Mesenchymal stem cell (in vitro differentiated cells and primary cell): ENCODE results near the gene LDB3.
A peak's percentile ranks its signal among the peaks of the same experiment; 100 is the strongest.

ENCODE experiments used
- DNase-seq: peaks from one replicate; pipeline ENCODE4 v3.0.0-alpha.2; 2013
- H2AFZ ChIP-seq: one replicate; pipeline ENCODE4 v1.6.1; 2013; ENCODE audit warnings: low read depth, mild to moderate bottlenecking, control low read depth, inconsistent platforms, low read length, moderate library complexity
- H2AK5ac ChIP-seq: 2 replicates; pipeline ENCODE4 v1.6.1; 2013; ENCODE audit warnings: low read length, moderate library complexity, mild to moderate bottlenecking, inconsistent platforms; ENCODE audit not compliant: severe bottlenecking
- H2BK120ac ChIP-seq: one replicate; pipeline ENCODE4 v1.6.1; 2013; ENCODE audit warnings: low read depth, mild to moderate bottlenecking, inconsistent platforms, low read length, moderate library complexity
- H2BK12ac ChIP-seq, 2 experiments: one replicate each; pipeline ENCODE4 v1.6.1; 2013; ENCODE audit warnings: inconsistent platforms in 2 of 2, low read length in 2 of 2, mild to moderate bottlenecking in 2 of 2, moderate library complexity in 2 of 2, control low read depth in 1 of 2
- H2BK15ac ChIP-seq: one replicate; pipeline ENCODE4 v1.6.1; 2013; ENCODE audit warnings: mild to moderate bottlenecking, low read depth, inconsistent platforms; ENCODE audit not compliant: poor library complexity, severe bottlenecking
- H2BK5ac ChIP-seq: 2 replicates; pipeline ENCODE4 v1.6.1; 2013; ENCODE audit warnings: low read depth, mild to moderate bottlenecking, low read length, control low read depth, inconsistent platforms; ENCODE audit not compliant: poor library complexity, severe bottlenecking
- H3K14ac ChIP-seq, 2 experiments: one replicate each; pipeline ENCODE4 v1.6.1; 2013; ENCODE audit warnings: inconsistent platforms in 2 of 2, low read length in 2 of 2, control low read depth in 1 of 2, mild to moderate bottlenecking in 1 of 2, moderate library complexity in 1 of 2
- H3K18ac ChIP-seq, 2 experiments: one replicate each; pipeline ENCODE4 v1.6.1; 2013; ENCODE audit warnings: inconsistent platforms in 2 of 2, low read length in 2 of 2, control low read depth in 1 of 2, low read depth in 1 of 2, mild to moderate bottlenecking in 1 of 2
- H3K23ac ChIP-seq, 2 experiments: one replicate each; pipeline ENCODE4 v1.6.1; 2013; ENCODE audit warnings: inconsistent platforms in 2 of 2, low read length in 2 of 2, mild to moderate bottlenecking in 2 of 2, moderate library complexity in 2 of 2, control low read depth in 1 of 2
- H3K27ac ChIP-seq: 2 replicates; pipeline ENCODE4 v1.5.1; 2013; ENCODE audit warnings: mild to moderate bottlenecking, moderate library complexity, low read length, control low read depth, inconsistent platforms; ENCODE audit not compliant: poor library complexity, severe bottlenecking
- H3K27me3 ChIP-seq, 2 experiments: 2 replicates each; pipeline versions ENCODE4 v1.6.1 to v1.7.0; 2013; ENCODE audit warnings: low read length in 2 of 2, mild to moderate bottlenecking in 2 of 2, moderate library complexity in 2 of 2, control low read depth in 1 of 2, inconsistent platforms in 1 of 2; ENCODE audit not compliant: control insufficient read depth in 1 of 2, insufficient read depth in 1 of 2
- H3K36me3 ChIP-seq, 2 experiments: 2 replicates each; pipeline versions ENCODE4 v1.6.1 to v1.7.0; 2013; ENCODE audit warnings: low read length in 2 of 2, control low read depth in 1 of 2, inconsistent platforms in 1 of 2, low read depth in 1 of 2, mild to moderate bottlenecking in 1 of 2; ENCODE audit not compliant: insufficient read depth in 2 of 2, control insufficient read depth in 1 of 2
- H3K4ac ChIP-seq, 2 experiments: one replicate each; pipeline ENCODE4 v1.6.1; 2013; ENCODE audit warnings: inconsistent platforms in 2 of 2, low read length in 2 of 2, mild to moderate bottlenecking in 2 of 2, moderate library complexity in 2 of 2, control low read depth in 1 of 2, low read depth in 1 of 2
- H3K4me1 ChIP-seq: 2 replicates; pipeline ENCODE4 v1.6.1; 2013; ENCODE audit warnings: low read depth, low read length, control low read depth; ENCODE audit not compliant: control insufficient read depth, insufficient read depth
- H3K4me2 ChIP-seq: 2 replicates; pipeline ENCODE4 v1.6.1; 2013; ENCODE audit warnings: low read length, mild to moderate bottlenecking, inconsistent platforms; ENCODE audit not compliant: poor library complexity, severe bottlenecking
- H3K4me3 ChIP-seq, 2 experiments: 2 replicates each; pipeline versions ENCODE4 v1.5.1 to v1.7.0; 2013; ENCODE audit warnings: low read length in 2 of 2, mild to moderate bottlenecking in 2 of 2, control low read depth in 1 of 2, low read depth in 1 of 2; ENCODE audit not compliant: insufficient read depth in 1 of 2
- H3K79me1 ChIP-seq: replicated peaks from 2 replicates; pipeline ENCODE4 v1.6.1; 2013; ENCODE audit warnings: mild to moderate bottlenecking, control low read depth, low read length, inconsistent platforms; ENCODE audit not compliant: poor library complexity, severe bottlenecking
- H3K9ac ChIP-seq: 2 replicates; pipeline ENCODE4 v1.7.0; 2013; ENCODE audit warnings: mild to moderate bottlenecking, low read length, moderate library complexity
- H3K9me3 ChIP-seq: 2 replicates; pipeline ENCODE4 v1.7.0; 2013; ENCODE audit warnings: mild to moderate bottlenecking, low read length; ENCODE audit not compliant: control insufficient read depth
- H4K8ac ChIP-seq: one replicate; pipeline ENCODE4 v1.6.1; 2013; ENCODE audit warnings: inconsistent platforms, mild to moderate bottlenecking, low read length, moderate library complexity
- H4K91ac ChIP-seq: one replicate; pipeline ENCODE4 v1.6.1; 2013; ENCODE audit warnings: mild to moderate bottlenecking, low read length, inconsistent platforms
- WGBS: methylation state at CpG from one replicate; pipeline ENCODE4 v1.1.7; 2013; ENCODE audit warnings: mixed read lengths; 5-methylcytosine and 5-hydroxymethylcytosine counted together

Gene LDB3

GRCh38 chr10:86692023-86692514 is 23.8 kb downstream of the LDB3 start:
- Histone ChIP-seq H2BK5ac (no peak overlapping the region), H3K4ac (no peak overlapping the region), H3K9ac (no peak overlapping the region), H2BK12ac (no peak overlapping the region), H3K18ac (no peak overlapping the region), H3K14ac (peak overlapping the region in 1 of 2 experiments; percentile 37), H3K23ac (no peak overlapping the region), H3K9me3 (no peaks in the 10 kb centered on the region), H4K91ac (no peak overlapping the region), H2BK120ac (no peak overlapping the region), H3K27me3 (peaks cover 18 to 30% of the 10 kb centered on the region in 2 experiments), H3K4me2 (no peak overlapping the region), H3K4me3 (no peak overlapping the region), H4K8ac (no peak overlapping the region), H3K27ac (no peak overlapping the region), H2BK15ac (no peak overlapping the region), H2AK5ac (no peak overlapping the region), H2AFZ (no peak overlapping the region), H3K79me1 (no peaks in the 10 kb centered on the region), H3K4me1 (peaks cover 12% of the 10 kb centered on the region), H3K36me3 (no peaks in the 10 kb centered on the region)
- WGBS, result 91% methylated on average over 8 of the region's 8 CpGs
- no peak for DNase-seq

- Histone ChIP-seq H3K4me3 (no peak overlapping the region), H3K14ac (no peak overlapping the region)
- 98% methylated on average over 7 of the region's 7 CpGs for WGBS
Measured at GRCh38 chr10:86692664-86693063, 24.4 kb downstream of the LDB3 start.

GRCh38 chr10:86693275-86693674 is 25.0 kb downstream of the LDB3 start:
- no peak overlapping the region for H3K23ac ChIP-seq
- no peak overlapping the region for H2AK5ac ChIP-seq
- H2BK15ac ChIP-seq, result no peak overlapping the region
- H3K27me3 ChIP-seq, result peaks cover 18 to 30% of the 10 kb centered on the region in 2 experiments
- no peak overlapping the region for H2BK5ac ChIP-seq
- no peak overlapping the region for H2BK120ac ChIP-seq
- 96% methylated on average over 2 of the region's 2 CpGs for WGBS
- peaks cover 7% of the 10 kb centered on the region for H3K4me1 ChIP-seq
- no peak overlapping the region for H3K4me3 ChIP-seq
- no peak overlapping the region for H3K27ac ChIP-seq
- H3K9ac ChIP-seq, result peak overlapping the region; percentile 53
- H3K4ac ChIP-seq, result no peak overlapping the region
- H3K36me3 ChIP-seq, result no peaks in the 10 kb centered on the region
- H3K79me1 ChIP-seq, result no peaks in the 10 kb centered on the region
- no peak for DNase-seq
- H2BK12ac ChIP-seq, result no peak overlapping the region
- peak overlapping the region; percentile 12 for H4K91ac ChIP-seq
- no peaks in the 10 kb centered on the region for H3K9me3 ChIP-seq
- H3K18ac ChIP-seq, result no peak overlapping the region
- H4K8ac ChIP-seq, result no peak overlapping the region
- H3K4me2 ChIP-seq, result no peak overlapping the region
- H3K14ac ChIP-seq, result peak overlapping the region in 1 of 2 experiments; percentile 31
- no peak overlapping the region for H2AFZ ChIP-seq

More at GRCh38 chr10:86692664-86693063, 24.4 kb downstream of the LDB3 start:
- H3K27ac ChIP-seq, result no peak overlapping the region
- H3K4ac ChIP-seq, result no peak overlapping the region
- no peak overlapping the region for H3K9ac ChIP-seq
- peaks cover 18 to 30% of the 10 kb centered on the region in 2 experiments for H3K27me3 ChIP-seq
- no peak overlapping the region for H2BK5ac ChIP-seq
- no peak overlapping the region for H2AK5ac ChIP-seq
- H2BK12ac ChIP-seq, result no peak overlapping the region
- no peaks in the 10 kb centered on the region for H3K79me1 ChIP-seq
- H4K8ac ChIP-seq, result no peak overlapping the region
- H3K4me1 ChIP-seq, result peaks cover 7% of the 10 kb centered on the region
- H3K4me2 ChIP-seq, result no peak overlapping the region
- H3K9me3 ChIP-seq, result no peaks in the 10 kb centered on the region
- no peak overlapping the region for H3K23ac ChIP-seq
- H2BK15ac ChIP-seq, result no peak overlapping the region
- no peak overlapping the region for H3K18ac ChIP-seq
- H2AFZ ChIP-seq, result no peak overlapping the region
- no peak overlapping the region for H4K91ac ChIP-seq
- DNase-seq, result no peak
- H2BK120ac ChIP-seq, result no peak overlapping the region
- no peaks in the 10 kb centered on the region for H3K36me3 ChIP-seq

GRCh38 chr10:86693721-86694369 is 25.5 kb downstream of the LDB3 start:
- WGBS, result 21% methylated on average over 10 of the region's 10 CpGs
- H2BK120ac ChIP-seq, result no peak overlapping the region
- peaks cover 18 to 30% of the 10 kb centered on the region in 2 experiments for H3K27me3 ChIP-seq
- H2BK15ac ChIP-seq, result no peak overlapping the region
- no peak overlapping the region for H2AK5ac ChIP-seq
- H3K14ac ChIP-seq, result no peak overlapping the region
- no peak overlapping the region for H3K27ac ChIP-seq
- no peak overlapping the region for H3K4ac ChIP-seq
- H3K36me3 ChIP-seq, result no peaks in the 10 kb centered on the region
- H4K91ac ChIP-seq, result no peak overlapping the region
- H3K9me3 ChIP-seq, result no peaks in the 10 kb centered on the region
- H3K4me3 ChIP-seq, result no peak overlapping the region
- no peak overlapping the region for H4K8ac ChIP-seq
- peaks cover 7% of the 10 kb centered on the region for H3K4me1 ChIP-seq
- H2BK12ac ChIP-seq, result no peak overlapping the region
- peak; percentile 68 for DNase-seq
- H3K9ac ChIP-seq, result peak overlapping the region; percentile 53
- H3K4me2 ChIP-seq, result no peak overlapping the region
- no peak overlapping the region for H3K23ac ChIP-seq
- no peak overlapping the region for H2BK5ac ChIP-seq
- H3K79me1 ChIP-seq, result no peaks in the 10 kb centered on the region
- no peak overlapping the region for H3K18ac ChIP-seq
- no peak overlapping the region for H2AFZ ChIP-seq
